Measurements from ENCODE around the gene AP4M1. TPM values are rescaled to one million over a fixed set of nuclear protein-coding genes. Genes with fewer than 3 reads are reported as not detected.

The AP4M1 gene
- total and polyA plus RNA-seq, 9 of the 15 experiments (the other 6 are each of a cell fraction or from before 2014, with no cell fraction given): 1.3 to 30.9 (median 14.1) TPM

DNA sequence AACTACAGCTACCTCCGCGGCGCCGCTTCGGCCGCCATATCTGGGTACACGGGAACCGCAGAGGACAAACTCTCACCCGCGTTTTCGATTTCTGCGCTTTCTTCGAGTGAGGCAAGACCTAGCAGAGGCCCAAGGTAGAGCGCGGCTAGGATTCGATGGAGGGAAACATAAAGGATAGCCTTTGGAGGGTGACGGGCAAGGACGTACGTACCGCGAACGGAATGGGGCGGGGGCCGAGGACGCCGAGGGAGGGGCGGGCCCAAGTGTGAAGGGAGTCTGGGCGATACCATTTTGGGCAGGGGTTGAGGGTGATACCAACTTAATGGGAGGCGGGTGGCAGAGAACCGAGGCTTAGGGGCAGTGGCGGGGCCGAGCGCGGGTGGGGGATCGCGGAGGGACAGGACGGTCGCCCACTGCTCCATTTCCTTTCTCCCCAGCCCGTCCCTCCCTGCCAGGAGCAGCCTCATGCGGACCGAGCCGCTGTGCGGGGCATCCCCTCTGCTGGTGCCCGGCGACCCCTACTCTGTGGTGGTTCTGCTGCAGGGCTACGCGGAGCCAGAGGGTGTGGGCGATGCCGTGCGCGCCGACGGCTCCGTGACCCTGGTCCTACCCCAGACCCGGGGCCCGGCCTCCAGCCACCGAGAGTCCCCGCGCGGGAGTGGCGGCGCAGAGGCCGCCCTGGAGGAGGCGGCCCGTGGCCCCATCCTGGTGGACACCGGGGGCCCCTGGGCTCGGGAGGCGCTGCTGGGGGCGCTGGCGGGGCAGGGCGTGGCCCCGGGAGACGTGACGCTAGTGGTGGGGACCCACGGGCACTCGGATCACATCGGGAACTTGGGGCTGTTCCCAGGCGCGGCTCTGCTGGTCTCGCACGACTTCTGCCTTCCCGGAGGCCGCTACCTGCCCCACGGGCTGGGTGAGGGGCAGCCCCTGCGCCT lies 25.8 kb downstream of the AP4M1 start, which contains the start of gene MBLAC1 (continued):
- TF ChIP-seq, protein P1, sequence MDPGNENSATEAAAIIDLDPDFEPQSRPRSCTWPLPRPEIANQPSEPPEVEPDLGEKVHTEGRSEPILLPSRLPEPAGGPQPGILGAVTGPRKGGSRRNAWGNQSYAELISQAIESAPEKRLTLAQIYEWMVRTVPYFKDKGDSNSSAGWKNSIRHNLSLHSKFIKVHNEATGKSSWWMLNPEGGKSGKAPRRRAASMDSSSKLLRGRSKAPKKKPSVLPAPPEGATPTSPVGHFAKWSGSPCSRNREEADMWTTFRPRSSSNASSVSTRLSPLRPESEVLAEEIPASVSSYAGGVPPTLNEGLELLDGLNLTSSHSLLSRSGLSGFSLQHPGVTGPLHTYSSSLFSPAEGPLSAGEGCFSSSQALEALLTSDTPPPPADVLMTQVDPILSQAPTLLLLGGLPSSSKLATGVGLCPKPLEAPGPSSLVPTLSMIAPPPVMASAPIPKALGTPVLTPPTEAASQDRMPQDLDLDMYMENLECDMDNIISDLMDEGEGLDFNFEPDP (CRISPR knock-in tag; IDR thresholded peaks at IDR 0.05): peak; percentile 12; the same call in 1 of the 2 replicates
- no peak for TF ChIP-seq ZNF75A (CRISPR knock-in tag; IDR thresholded peaks at IDR 0.05)
- no peak for TF ChIP-seq YBX1 (IDR thresholded peaks at IDR 0.05)
- TF ChIP-seq CTCF (IDR thresholded peaks at IDR 0.05 in 2 of 3, conservative IDR thresholded peaks at IDR 0.05 in 1 of 3; ENCODE audit: insufficient read depth in 2 of 3, low read depth in 1 of 3, low read length in 3 of 3): peak in 1 of 3 experiments; percentile 25; a peak in 1 of 6 replicates
- no peak for TF ChIP-seq ZNF232 (CRISPR knock-in tag; IDR thresholded peaks at IDR 0.05)
- TF ChIP-seq TFAM (CRISPR knock-in tag; conservative IDR thresholded peaks at IDR 0.05): no peak
- no peak for TF ChIP-seq USF2 (CRISPR knock-in tag; IDR thresholded peaks at IDR 0.05)
- no peak for TF ChIP-seq DDX20 (tag; IDR thresholded peaks at IDR 0.05; ENCODE audit: low read depth)
- TF ChIP-seq MTF1 (CRISPR knock-in tag; IDR thresholded peaks at IDR 0.05; ENCODE audit: borderline replicate concordance): no peak
- peak; percentile 80 for TF ChIP-seq FIP1L1 (IDR thresholded peaks at IDR 0.05; ENCODE audit: low read depth, low read length, poor library complexity, severe bottlenecking)
- TF ChIP-seq THAP12 (CRISPR knock-in tag; IDR thresholded peaks at IDR 0.05): no peak; the same call in 1 of the 2 replicates
- TF ChIP-seq MCM3 (IDR thresholded peaks at IDR 0.05): no peak
- TF ChIP-seq, protein P2, sequence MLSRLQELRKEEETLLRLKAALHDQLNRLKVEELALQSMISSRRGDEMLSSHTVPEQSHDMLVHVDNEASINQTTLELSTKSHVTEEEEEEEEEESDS (CRISPR knock-in tag; IDR thresholded peaks at IDR 0.05): no peak
- TF ChIP-seq NFRKB (IDR thresholded peaks at IDR 0.05; ENCODE audit: low read depth): peak; percentile 98
- 0 out of 2 replicates have a peak, but pooled peaks have one; percentile 60 for TF ChIP-seq TAF7 (tag; IDR thresholded peaks at IDR 0.05)
- no peak for TF ChIP-seq ZNF184 (CRISPR knock-in tag; IDR thresholded peaks at IDR 0.05)
- TF ChIP-seq BRF1 (IDR thresholded peaks at IDR 0.05; ENCODE audit: borderline replicate concordance, extremely low read depth, insufficient read length): no peak
- no peak for TF ChIP-seq RBM14 (IDR thresholded peaks at IDR 0.05; ENCODE audit: borderline replicate concordance, insufficient read depth, low read depth, low read length)
- no peak for TF ChIP-seq KAT8 (IDR thresholded peaks at IDR 0.05; ENCODE audit: low read depth)
- no peak for TF ChIP-seq HDAC3 (IDR thresholded peaks at IDR 0.05; ENCODE audit: borderline replicate concordance, partially characterized antibody)
- TF ChIP-seq ARID2 (IDR thresholded peaks at IDR 0.05): no peak

Data from K562 (cell line).